Keratinocyte (primary cell): ENCODE data around the gene CPS1.

Source experiments
- CTCF ChIP-seq, 3 experiments: IDR thresholded peaks in 1 of 3; conservative IDR thresholded peaks in 1 of 3; optimal IDR thresholded peaks in 1 of 3; 2 replicates in 2 of 3; 3 replicates in 1 of 3; pipeline versions ENCODE3 to v1.5.1; 2011; ENCODE audit warnings: low read length in 3 of 3, mild to moderate bottlenecking in 3 of 3, moderate library complexity in 2 of 3, control low read depth in 1 of 3, inconsistent platforms in 1 of 3; ENCODE audit not compliant: insufficient read depth in 2 of 3; ENCODE audit errors: extremely low read depth in 1 of 3
- EZH2 ChIP-seq: IDR thresholded peaks from one replicate; pipeline ENCODE4 v1.6.1; 2012; ENCODE audit warnings: inconsistent platforms, mild to moderate bottlenecking, low read length, moderate library complexity

GRCh38 chr2:210686401-210686800 is 130.0 kb downstream of the CPS1 start:
- no peak for TF ChIP-seq CTCF (optimal IDR thresholded peaks at IDR 0.05 in 1 of 3, IDR thresholded peaks at IDR 0.05 in 1 of 3, conservative IDR thresholded peaks at IDR 0.05 in 1 of 3; ENCODE audit: extremely low read depth in 1 of 3, insufficient read depth in 2 of 3, low read length in 3 of 3)
- no peak for TF ChIP-seq EZH2
